HUDEP-2 (cell line): Measurements from ENCODE around the gene GIPC3.

ENCODE experiments used
- DNase-seq, 76 experiments: peaks; one replicate each; lab custom pipeline; 2025; ENCODE audit not compliant: unreplicated experiment in 76 of 76; lab: John Stamatoyannopoulos, UW

Gene GIPC3

DNA sequence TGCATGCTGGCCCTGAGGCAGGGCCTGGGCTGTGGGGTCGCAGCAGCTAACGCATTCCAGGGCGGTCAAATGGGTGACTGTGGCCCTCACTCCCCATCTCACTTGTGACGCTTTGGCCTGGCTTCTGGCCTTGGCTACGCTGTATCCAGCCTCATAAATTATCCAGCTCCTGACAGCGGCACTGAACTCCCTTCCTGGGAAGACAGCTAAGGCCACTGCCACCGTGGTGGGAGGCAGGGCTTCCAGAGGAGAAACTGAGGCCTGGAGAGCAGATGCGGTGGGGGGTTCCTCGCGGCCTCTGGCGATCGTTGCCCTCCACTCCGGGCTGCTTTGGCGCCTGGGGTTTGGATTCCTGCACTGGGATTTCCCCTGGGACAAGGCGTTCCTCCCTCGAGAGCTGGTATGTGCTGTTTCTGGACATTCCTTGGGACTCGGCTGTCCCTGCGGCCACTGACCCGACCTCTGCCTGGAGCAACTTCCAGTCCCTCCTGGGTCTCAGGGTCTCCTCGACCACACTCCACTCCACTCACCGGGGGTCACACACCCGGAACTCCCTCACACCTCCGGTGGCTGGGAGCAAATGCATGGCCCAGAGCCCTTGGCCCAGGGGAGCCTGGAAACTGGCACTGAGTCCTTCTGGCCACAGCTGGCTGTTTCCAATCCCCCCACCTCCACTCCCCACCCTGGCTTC is 18.0 kb downstream of the GIPC3 start:
- DNase-seq = no peak

- no peak for DNase-seq
These were observed 19.1 kb downstream of the GIPC3 start for GRCh38 chr19:3604227-3604986.

- DNase-seq = no peak
These were observed 19.7 kb downstream of the GIPC3 start for GRCh38 chr19:3604987-3605343.

DNA sequence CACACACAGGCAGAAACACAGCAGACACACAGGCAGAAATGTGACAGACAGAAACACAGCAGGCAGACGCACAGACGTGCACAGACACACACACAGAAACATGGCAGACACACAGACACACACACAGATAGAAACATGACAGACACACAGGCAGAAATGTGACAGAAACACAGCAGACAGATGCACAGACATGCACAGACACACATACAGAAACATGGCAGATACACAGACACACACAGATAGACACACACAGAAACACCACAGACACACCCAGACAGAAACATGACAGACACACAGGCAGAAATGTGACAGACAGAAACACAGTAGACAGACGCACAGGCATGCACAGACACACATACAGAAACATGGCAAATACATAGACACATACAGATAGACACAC is 20.1 kb downstream of the GIPC3 start:
- DNase-seq = no peak

GRCh38 chr19:3605770-3606169 is 20.5 kb downstream of the GIPC3 start:
- no peak for DNase-seq

GRCh38 chr19:3606174-3606689 is 21.0 kb downstream of the GIPC3 start:
- DNase-seq = no peak

- peak in 33 of 76 experiments; percentile 9 to 63 (median 33) for DNase-seq
These were observed 21.5 kb downstream of the GIPC3 start, which contains the start of gene TBXA2R for GRCh38 chr19:3606690-3607289. TSS of gene TBXA2R (minus strand) at chr19:3606875. CDS start at chr19:3600634, 6,241 bp downstream.

DNA sequence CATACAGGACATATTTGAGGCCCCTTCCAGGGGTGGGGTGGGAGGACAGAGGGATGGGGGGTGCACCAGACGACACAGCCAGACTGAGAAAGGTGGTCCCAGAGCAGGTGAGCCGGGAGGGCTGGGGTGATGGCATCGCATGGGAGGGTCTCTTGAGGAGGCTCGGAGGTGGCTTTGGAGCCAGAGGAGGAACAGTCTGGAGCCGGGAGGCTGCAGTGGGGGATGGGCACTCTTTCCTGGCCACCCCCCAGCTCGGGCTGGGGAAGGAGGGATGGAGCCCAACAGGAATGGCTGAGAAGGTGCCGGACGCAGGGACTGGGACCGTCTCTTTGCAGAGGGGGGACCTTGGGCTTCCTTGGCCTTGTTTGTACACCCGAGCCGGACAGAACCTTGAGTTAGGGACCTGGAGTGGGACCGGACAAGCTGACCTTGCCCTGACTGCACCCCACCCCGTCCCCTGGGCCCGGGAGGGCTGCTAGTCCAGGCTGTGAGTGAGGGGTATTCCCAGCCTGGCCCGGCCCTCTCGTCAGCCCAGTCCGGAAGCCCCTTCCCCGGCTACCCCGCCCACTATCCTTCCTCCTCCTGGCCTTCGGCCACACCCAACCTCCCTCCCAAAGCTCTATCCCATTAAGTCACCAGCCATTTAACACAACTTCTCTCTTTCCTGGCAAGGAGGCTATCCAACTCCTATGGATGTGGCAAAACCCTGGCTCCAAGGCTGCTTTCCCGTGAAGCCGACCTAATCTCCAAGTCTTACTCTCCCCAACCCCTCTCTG is 22.2 kb downstream of the GIPC3 start:
- no peak for DNase-seq

DNA sequence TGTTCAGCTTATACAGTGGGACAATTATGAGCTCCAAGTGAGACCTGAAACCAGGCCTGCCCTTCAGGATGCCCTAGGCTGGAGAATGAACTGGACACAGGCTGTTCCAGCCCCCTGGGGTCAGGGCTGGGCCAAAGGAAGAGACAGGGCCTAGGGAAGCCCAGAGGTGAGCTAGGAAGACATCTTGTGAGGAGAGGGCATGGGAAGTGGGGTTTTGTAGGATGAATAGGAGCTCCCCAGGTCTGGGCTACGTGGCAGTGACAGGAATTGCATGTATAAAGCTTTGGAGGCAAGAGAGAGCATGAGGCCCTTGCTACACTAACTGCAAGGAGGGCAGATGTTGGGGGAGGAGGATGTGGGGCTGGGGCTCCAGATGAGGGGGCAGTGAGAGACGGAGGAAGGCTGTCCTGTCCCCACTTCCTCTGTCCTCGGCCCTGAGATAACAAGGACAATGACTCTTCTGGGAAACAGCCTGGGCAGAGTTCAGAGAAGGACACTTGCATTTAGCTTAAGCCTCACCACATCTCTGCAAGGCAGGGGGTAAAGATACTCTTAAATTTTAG is 22.9 kb downstream of the GIPC3 start:
- no peak for DNase-seq

GRCh38 chr19:3608750-3609322 is 23.6 kb downstream of the GIPC3 start:
- no peak for DNase-seq

DNA sequence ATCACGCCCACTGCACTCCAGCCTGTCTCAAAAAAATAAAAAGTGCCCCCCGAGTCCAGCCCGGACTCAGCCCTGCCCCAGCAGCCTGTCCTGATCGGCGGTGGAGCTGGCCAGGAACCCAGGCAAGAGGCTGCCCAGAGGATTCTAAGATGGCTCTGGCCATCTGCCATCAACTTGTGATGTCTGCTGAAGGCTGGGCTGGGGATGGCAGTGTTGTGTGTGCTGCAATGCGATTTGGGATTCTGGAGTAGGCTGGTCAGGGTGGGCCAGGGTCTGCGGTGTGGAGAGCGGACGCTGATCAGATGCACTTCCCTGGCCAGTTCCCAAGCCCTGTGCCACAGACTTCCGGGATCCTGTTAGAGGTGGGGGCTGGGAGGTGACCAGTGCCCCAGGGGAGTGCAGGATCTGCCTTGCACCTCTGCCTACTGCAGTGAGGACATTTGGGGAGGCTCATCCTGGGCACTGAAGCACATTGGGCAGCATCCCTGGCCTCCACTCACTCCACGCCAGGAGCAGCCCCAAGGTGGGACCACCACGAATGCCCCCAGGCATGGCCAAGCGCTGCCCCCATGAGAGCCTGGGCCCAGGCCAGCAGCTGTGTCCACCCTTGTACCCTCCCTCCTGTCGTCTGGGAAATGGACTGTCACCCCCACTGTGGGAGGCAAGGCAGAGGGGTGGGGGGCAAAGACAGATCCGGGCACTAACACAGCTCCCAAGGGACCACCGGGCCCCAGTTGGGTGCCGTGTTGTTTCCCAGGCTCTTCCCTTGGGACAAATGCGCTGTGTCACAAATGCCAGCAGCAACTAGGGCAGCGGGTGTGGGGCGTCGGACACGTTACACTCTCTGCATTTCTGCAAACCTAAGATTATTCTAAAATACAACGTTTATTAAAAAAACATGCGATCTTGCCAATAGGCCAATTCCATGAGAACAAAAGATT is 24.8 kb downstream of the GIPC3 start:
- no peak for DNase-seq

GRCh38 chr19:3610745-3611717 is 25.8 kb downstream of the GIPC3 start:
- DNase-seq = no peak

DNA sequence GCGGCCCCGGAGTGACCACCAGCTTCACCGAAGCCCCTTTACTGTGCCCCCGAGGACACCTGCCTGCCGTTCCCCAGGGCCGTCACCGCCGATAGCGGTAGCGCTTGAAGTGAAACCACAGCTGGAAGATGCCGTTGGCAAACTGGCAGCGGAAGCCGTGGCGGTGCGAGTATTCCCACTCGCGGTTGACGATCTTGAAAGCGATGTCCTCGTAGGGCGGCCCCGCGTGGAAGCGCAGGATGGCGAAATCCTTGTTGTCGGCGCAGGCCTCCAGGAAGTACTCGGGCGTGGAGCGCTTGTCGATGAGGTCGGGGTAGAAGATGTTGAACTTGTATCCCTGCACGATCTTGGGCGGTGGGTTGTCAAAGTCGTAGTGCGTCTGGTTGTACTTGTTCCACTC is 26.6 kb downstream of the GIPC3 start:
- DNase-seq = no peak

GRCh38 chr19:3612330-3612729 is 27.1 kb downstream of the GIPC3 start:
- DNase-seq = no peak

- DNase-seq = no peak
These were observed 27.8 kb downstream of the GIPC3 start for GRCh38 chr19:3612901-3613741.

DNA sequence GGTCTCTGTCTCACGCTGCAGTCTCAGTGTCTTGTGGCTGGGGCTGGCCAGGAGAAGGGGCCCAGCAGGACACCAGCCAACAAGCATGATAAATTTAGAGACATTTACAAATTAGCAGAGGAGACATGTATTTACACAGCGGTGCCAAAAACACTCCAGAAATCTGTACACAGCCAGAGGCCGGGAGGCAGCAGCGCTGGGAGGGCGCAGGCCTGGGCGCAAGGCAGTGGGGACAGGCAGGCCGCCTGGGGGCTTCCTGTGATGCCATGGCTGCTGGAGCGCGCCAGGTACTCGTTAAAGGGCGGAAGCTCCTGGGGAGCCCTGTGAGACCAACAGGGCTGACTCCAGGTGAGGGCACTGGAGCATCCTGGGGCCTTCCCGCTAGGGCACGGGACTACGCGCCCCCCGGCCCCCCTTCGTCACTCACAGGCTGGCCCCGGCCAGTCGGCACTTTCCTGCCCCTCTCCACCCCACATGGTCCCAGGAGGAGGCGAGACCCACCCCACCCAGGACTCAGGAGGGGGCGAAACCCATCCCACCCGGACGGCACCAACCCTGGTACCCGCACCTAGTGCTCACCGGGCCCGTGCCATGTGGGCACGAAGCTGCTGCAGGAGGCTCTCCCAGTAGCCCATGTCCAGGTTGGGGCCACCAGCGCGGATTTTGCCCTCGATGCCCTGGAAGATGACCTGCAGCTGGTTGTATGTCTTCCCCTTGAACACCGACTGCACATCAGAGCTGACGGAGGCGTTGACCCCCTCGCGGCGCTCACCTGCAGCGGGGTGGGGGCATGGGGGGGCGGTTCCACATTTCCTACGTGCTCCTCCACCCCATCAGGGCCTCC is 28.8 kb downstream of the GIPC3 start:
- DNase-seq = no peak
